OCI-LY3 (cell line): ENCODE data around the gene PLPPR4.

Experiments
- H2AFZ ChIP-seq: fragments of 200-600, 300-600 bp; shearing (Covaris generic); 2 replicates; pipeline ENCODE4 v1.6.0; 2014; ENCODE audit warnings: antibody characterized with exemption, low read depth, low read length
- H3K27ac ChIP-seq: fragments of 200-600, 300-600 bp; sonication (generic); 2 replicates; pipeline ENCODE4 v1.5.1; 2014; ENCODE audit warnings: mild to moderate bottlenecking, low read length, moderate library complexity, mixed read lengths
- H3K27me3 ChIP-seq: fragments of 200-600, 300-600 bp; sonication (generic); 2 replicates; pipeline ENCODE4 v1.6.1; 2014; ENCODE audit warnings: low read depth, low read length, mixed read lengths
- H3K36me3 ChIP-seq: fragments of 200-600, 300-600 bp; sonication (generic); replicated peaks from 2 replicates; pipeline ENCODE3; 2014; ENCODE audit warnings: low read depth, low read length, mixed read lengths
- H3K4me1 ChIP-seq: fragments of 300-600, 200-600 bp; sonication (generic); 2 replicates; pipeline ENCODE4 v1.6.1; 2014; ENCODE audit warnings: low read length, mixed read lengths
- H3K4me2 ChIP-seq: fragments of 200-600, 300-600 bp; sonication (generic); 2 replicates; pipeline ENCODE4 v1.6.1; 2014; ENCODE audit warnings: low read length, mixed read lengths
- H3K4me3 ChIP-seq: fragments of 300-600, 200-600 bp; sonication (generic); 2 replicates; pipeline ENCODE4 v1.5.1; 2014; ENCODE audit warnings: antibody characterized with exemption, mild to moderate bottlenecking, low read length, moderate library complexity
- H3K79me2 ChIP-seq: fragments of 300-600, 200-600 bp; shearing (Covaris generic); 2 replicates; pipeline ENCODE4 v1.6.1; 2014; ENCODE audit warnings: mild to moderate bottlenecking, low read length, mixed read lengths
- H3K9ac ChIP-seq: fragments of 300-600, 200-600 bp; shearing (Covaris generic); 2 replicates; pipeline ENCODE4 v1.6.0; 2014; ENCODE audit warnings: mild to moderate bottlenecking, low read length, moderate library complexity
- H3K9me3 ChIP-seq: fragments of 200-600, 300-600 bp; shearing (Covaris generic); 2 replicates; pipeline ENCODE4 v1.6.1; 2014; ENCODE audit warnings: low read length, mixed read lengths; ENCODE audit not compliant: insufficient read depth
- H4K20me1 ChIP-seq: fragments of 200-600, 300-600 bp; sonication (generic); 2 replicates; pipeline ENCODE4 v1.6.1; 2016; ENCODE audit warnings: low read length, mixed read lengths; ENCODE audit not compliant: insufficient read depth
- EZH2phosphoT487 ChIP-seq: fragments of 200-600 bp; shearing (Covaris generic); IDR thresholded peaks from 2 replicates; pipeline ENCODE4 v1.6.1; 2018; ENCODE audit warnings: antibody characterized with exemption, mixed run types, low read depth
- TF ChIP-seq, protein P1 (sequence below): fragments of 200-600, 300-600 bp; sonication (generic); IDR thresholded peaks from 2 replicates; pipeline ENCODE4 v1.5.1; 2014; ENCODE audit warnings: antibody characterized with exemption, low read length, low read depth

PLPPR4 gene

DNA sequence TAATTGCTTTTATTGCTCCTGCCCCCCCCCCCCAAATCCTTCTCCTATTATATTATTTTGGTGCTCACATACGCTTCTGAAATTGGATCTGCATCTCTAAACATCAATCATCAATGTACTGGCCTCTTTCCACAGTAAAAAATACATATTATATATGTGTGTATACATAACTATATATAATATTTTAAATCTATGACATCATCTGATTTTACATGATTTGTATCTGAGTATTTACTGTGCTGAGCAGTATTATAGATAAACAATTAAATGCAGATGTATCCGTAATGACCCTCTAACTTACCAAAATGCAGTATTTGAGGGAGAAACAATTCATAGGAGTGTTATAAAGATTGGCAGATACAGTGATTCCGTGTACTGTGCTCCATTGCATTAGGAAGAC is 832 bp downstream of the PLPPR4 start:
- Histone ChIP-seq H3K9ac (no peak overlapping the region), H4K20me1 (no peaks in the 10 kb centered on the region), H3K27me3 (no peaks in the 10 kb centered on the region), H3K4me3 (no peak overlapping the region), H3K9me3 (no peaks in the 10 kb centered on the region), H3K36me3 (no peaks in the 10 kb centered on the region), H2AFZ (no peak overlapping the region), H3K79me2 (no peaks in the 10 kb centered on the region), H3K4me1 (no peaks in the 10 kb centered on the region), H3K27ac (no peak overlapping the region), H3K4me2 (no peak overlapping the region)
- TF ChIP-seq EZH2phosphoT487, result no peak
- TF ChIP-seq, protein P1, sequence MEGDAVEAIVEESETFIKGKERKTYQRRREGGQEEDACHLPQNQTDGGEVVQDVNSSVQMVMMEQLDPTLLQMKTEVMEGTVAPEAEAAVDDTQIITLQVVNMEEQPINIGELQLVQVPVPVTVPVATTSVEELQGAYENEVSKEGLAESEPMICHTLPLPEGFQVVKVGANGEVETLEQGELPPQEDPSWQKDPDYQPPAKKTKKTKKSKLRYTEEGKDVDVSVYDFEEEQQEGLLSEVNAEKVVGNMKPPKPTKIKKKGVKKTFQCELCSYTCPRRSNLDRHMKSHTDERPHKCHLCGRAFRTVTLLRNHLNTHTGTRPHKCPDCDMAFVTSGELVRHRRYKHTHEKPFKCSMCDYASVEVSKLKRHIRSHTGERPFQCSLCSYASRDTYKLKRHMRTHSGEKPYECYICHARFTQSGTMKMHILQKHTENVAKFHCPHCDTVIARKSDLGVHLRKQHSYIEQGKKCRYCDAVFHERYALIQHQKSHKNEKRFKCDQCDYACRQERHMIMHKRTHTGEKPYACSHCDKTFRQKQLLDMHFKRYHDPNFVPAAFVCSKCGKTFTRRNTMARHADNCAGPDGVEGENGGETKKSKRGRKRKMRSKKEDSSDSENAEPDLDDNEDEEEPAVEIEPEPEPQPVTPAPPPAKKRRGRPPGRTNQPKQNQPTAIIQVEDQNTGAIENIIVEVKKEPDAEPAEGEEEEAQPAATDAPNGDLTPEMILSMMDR, result no peak

DNA sequence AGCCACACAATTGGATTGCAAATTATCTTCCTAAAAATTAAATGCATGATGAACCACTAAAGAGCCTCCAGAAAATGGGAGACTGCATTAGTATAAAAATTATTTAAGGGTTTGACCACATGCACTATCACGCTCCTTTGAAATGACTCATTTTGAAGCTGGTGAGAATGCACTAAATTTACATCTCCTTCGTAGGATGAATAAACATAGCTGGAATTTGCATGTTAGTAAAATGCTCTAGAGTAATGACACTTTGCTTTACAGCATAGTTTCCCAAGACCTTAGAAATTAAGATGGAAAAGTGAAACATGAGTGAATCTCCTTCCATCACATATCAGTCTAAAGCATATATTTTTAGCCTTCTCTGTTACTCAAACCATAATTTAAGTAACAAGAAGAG is 2.4 kb downstream of the PLPPR4 start:
- H3K9me3 ChIP-seq, result no peaks in the 10 kb centered on the region
- H3K36me3 ChIP-seq, result no peaks in the 10 kb centered on the region
- no peak overlapping the region for H2AFZ ChIP-seq
- no peak overlapping the region for H3K4me3 ChIP-seq
- no peak overlapping the region for H3K27ac ChIP-seq
- no peaks in the 10 kb centered on the region for H3K4me1 ChIP-seq
- no peaks in the 10 kb centered on the region for H4K20me1 ChIP-seq
- H3K4me2 ChIP-seq, result no peak overlapping the region
- TF ChIP-seq, protein P1, result no peak
- TF ChIP-seq EZH2phosphoT487, result no peak
- no peaks in the 10 kb centered on the region for H3K79me2 ChIP-seq
- H3K9ac ChIP-seq, result no peak overlapping the region
- H3K27me3 ChIP-seq, result no peaks in the 10 kb centered on the region

DNA sequence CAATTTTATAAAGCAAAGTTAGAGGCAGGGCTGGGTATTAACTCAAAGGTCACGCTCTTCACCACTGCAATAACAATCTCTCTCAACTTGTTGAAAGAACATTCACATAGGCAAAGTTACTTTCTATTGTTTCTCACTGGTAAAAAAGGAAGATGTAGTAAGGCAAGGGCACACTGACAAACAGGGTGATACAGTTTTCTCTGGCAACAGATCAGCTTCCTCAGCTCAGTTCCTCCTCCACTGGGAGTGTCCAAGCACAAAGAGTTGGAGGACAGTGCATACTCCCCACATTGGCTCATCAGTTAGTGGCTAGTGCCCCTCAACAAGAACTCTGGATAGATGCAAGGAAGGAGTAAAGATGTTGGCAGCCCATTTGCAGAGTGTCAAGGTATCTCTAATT is 3.7 kb downstream of the PLPPR4 start:
- Histone ChIP-seq H3K27ac (no peak overlapping the region), H3K4me1 (no peaks in the 10 kb centered on the region), H2AFZ (no peak overlapping the region), H3K79me2 (no peaks in the 10 kb centered on the region), H3K36me3 (no peaks in the 10 kb centered on the region), H3K4me3 (no peak overlapping the region), H4K20me1 (no peaks in the 10 kb centered on the region), H3K4me2 (no peak overlapping the region), H3K9ac (no peak overlapping the region), H3K27me3 (no peaks in the 10 kb centered on the region), H3K9me3 (no peaks in the 10 kb centered on the region)
- TF ChIP-seq, protein P1, result no peak
- TF ChIP-seq EZH2phosphoT487, result no peak

DNA sequence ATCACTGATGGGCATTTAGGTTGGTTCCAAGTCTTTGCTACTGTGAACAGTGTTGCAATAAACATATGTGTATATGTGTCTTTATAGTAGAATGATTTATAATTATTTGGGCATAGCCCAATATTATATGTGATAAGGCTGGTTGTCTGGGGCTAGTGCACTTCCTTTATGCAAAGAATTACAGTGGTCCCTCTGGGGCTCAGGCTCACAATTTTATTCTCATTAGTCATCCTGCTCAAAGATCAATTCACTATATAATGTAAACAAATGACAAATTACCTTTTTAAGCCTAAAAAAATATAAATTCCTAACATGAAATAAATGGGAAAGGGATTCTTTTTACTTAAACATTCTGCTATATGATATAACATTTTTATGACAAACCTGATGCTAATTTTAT is 5.0 kb downstream of the PLPPR4 start:
- no peaks in the 10 kb centered on the region for H3K4me1 ChIP-seq
- H3K4me2 ChIP-seq, result no peak overlapping the region
- no peaks in the 10 kb centered on the region for H3K36me3 ChIP-seq
- no peaks in the 10 kb centered on the region for H3K9me3 ChIP-seq
- TF ChIP-seq EZH2phosphoT487, result no peak
- TF ChIP-seq, protein P1, result no peak
- H2AFZ ChIP-seq, result no peak overlapping the region
- no peaks in the 10 kb centered on the region for H4K20me1 ChIP-seq
- no peak overlapping the region for H3K9ac ChIP-seq
- no peaks in the 10 kb centered on the region for H3K79me2 ChIP-seq
- H3K4me3 ChIP-seq, result no peak overlapping the region
- no peaks in the 10 kb centered on the region for H3K27me3 ChIP-seq
- no peak overlapping the region for H3K27ac ChIP-seq
